GM12878 (cell line): ENCODE data around the gene DMRTC2. TPM values are rescaled to one million over a fixed set of nuclear protein-coding genes. Genes with fewer than 3 reads are reported as not detected.

Experiments
- ATAC-seq: fragments of 200-7000 bp; cut with Tn5 transposase; 3 replicates; pipeline ENCODE4 v1.9.1; 2020; ENCODE audit warnings: mild to moderate bottlenecking, moderate library complexity
- BruUV-seq: library from RNA; stranded (reverse); fragments of 400-500 nt; replicated peaks from 2 replicates; lab custom pipeline; 2021; lab: Mats Ljungman, UMichigan
- CTCF ChIA-PET: fragments of 300-600 bp; sonication (Branson Sonifier 250); formaldehyde crosslinking; extraction: SDS; loops from one replicate; lab custom pipeline; 2021; ENCODE audit warnings: inconsistent platforms; lab: Yijun Ruan, JAX
- POLR2A ChIA-PET: fragments of 350-600 bp; formaldehyde crosslinking; extraction: SDS; loops from one replicate; lab custom pipeline; 2021; ENCODE audit warnings: inconsistent platforms; lab: Charles Lee
- RAD21 ChIA-PET: fragments of 300-600 bp; sonication (Branson Sonifier 250); formaldehyde crosslinking; loops from one replicate; lab custom pipeline; 2023; ENCODE audit warnings: antibody characterized with exemption; ENCODE audit not compliant: unreplicated experiment; lab: Charles Lee
- SMC1A ChIA-PET: fragments of 300-600 bp; sonication (Branson Sonifier 250); formaldehyde crosslinking; loops from one replicate; lab custom pipeline; 2023; ENCODE audit not compliant: unreplicated experiment, uncharacterized antibody; lab: Charles Lee
- DNase-seq: peaks from one replicate; pipeline ENCODE4 v3.0.0-alpha.2; 2011; ENCODE audit warnings: low read depth, low spot score
- FAIRE-seq: peaks from 3 replicates; lab custom pipeline; 2011; peaks lifted over from hg19 to GRCh38; lab: Jason Lieb, UNC
- H2AFZ ChIP-seq: 2 replicates; pipeline ENCODE4 v1.6.0; 2011; ENCODE audit warnings: low read depth, low read length, control low read depth; ENCODE audit not compliant: control insufficient read depth
- H3K27ac ChIP-seq: 2 replicates; pipeline ENCODE4 v1.5.1; 2011; ENCODE audit warnings: control low read depth; ENCODE audit not compliant: control insufficient read depth, insufficient read depth
- H3K27me3 ChIP-seq, 2 experiments: replicated peaks in 1 of 2; 2 replicates each; pipeline versions ENCODE4 v1.6.0 to v1.6.1; 2011; ENCODE audit warnings: low read length in 1 of 2; ENCODE audit not compliant: control insufficient read depth in 2 of 2, insufficient read depth in 2 of 2
- H3K36me3 ChIP-seq, 2 experiments: 2 replicates each; pipeline ENCODE4 v1.5.1; 2011; ENCODE audit warnings: low read length in 1 of 2; ENCODE audit not compliant: control insufficient read depth in 2 of 2, insufficient read depth in 2 of 2
- H3K4me1 ChIP-seq: 2 replicates; pipeline ENCODE4 v1.6.1; 2011; ENCODE audit warnings: mild to moderate bottlenecking, low read length, moderate library complexity, mixed read lengths; ENCODE audit not compliant: control insufficient read depth, insufficient read depth
- H3K4me2 ChIP-seq: 2 replicates; pipeline ENCODE4 v1.6.0; 2011; ENCODE audit warnings: control low read depth; ENCODE audit not compliant: control insufficient read depth, insufficient read depth
- H3K4me3 ChIP-seq: fragments of 200-600 bp; sonication (generic); 2 replicates; pipeline ENCODE4 v1.5.1; 2016
- H3K79me2 ChIP-seq: 2 replicates; pipeline ENCODE4 v1.6.0; 2011; ENCODE audit warnings: low read length; ENCODE audit not compliant: control insufficient read depth, insufficient read depth
- H3K9ac ChIP-seq: 2 replicates; pipeline ENCODE4 v1.8.0; 2011; ENCODE audit warnings: low read length, control low read depth, mixed read lengths; ENCODE audit not compliant: control insufficient read depth, insufficient read depth
- H3K9me3 ChIP-seq: replicated peaks from 3 replicates; pipeline ENCODE4 v1.5.1; 2011; ENCODE audit warnings: mild to moderate bottlenecking, low read length; ENCODE audit not compliant: control insufficient read depth, insufficient read depth
- H4K20me1 ChIP-seq: 2 replicates; pipeline ENCODE4 v1.6.0; 2011; ENCODE audit not compliant: control insufficient read depth, insufficient read depth
- ASH2L ChIP-seq: fragments of 300-600, 200-600 bp; sonication (generic); IDR thresholded peaks from 2 replicates; pipeline ENCODE4 v1.6.1; 2017; ENCODE audit warnings: low read depth, mild to moderate bottlenecking, borderline replicate concordance
- ATF7 ChIP-seq: fragments of 450-650 bp; IDR thresholded peaks from 2 replicates; pipeline ENCODE4 v1.6.1; 2016; ENCODE audit warnings: low read depth, mild to moderate bottlenecking
- CREB1 ChIP-seq: IDR thresholded peaks from 2 replicates; pipeline ENCODE4 v1.6.1; 2012; ENCODE audit warnings: low read depth, mild to moderate bottlenecking, inconsistent platforms
- ETV6 ChIP-seq, 2 experiments: fragments of 450-650 bp in 1 of 2; IDR thresholded peaks in 1 of 2; conservative IDR thresholded peaks in 1 of 2; 2 replicates each; pipeline ENCODE4 v1.6.1; 2014; ENCODE audit warnings: antibody characterized with exemption in 1 of 2, borderline replicate concordance in 1 of 2, low read depth in 1 of 2, mild to moderate bottlenecking in 1 of 2, moderate library complexity in 1 of 2
- HDAC6 ChIP-seq: fragments of 200-600 bp; sonication (generic); IDR thresholded peaks from one replicate; pipeline ENCODE4 v1.8.0; 2017; ENCODE audit warnings: antibody characterized with exemption; ENCODE audit not compliant: unreplicated experiment
- LARP7 ChIP-seq: fragments of 450-650 bp; IDR thresholded peaks from 2 replicates; pipeline ENCODE4 v1.6.1; 2017; ENCODE audit warnings: mild to moderate bottlenecking
- NBN ChIP-seq: fragments of 450-650 bp; IDR thresholded peaks from 2 replicates; pipeline ENCODE4 v1.6.1; 2016
- NFIC ChIP-seq: IDR thresholded peaks from 2 replicates; pipeline ENCODE4 v1.6.1; 2012; ENCODE audit warnings: low read depth, mild to moderate bottlenecking, inconsistent platforms, low read length, moderate library complexity
- SIN3A ChIP-seq: IDR thresholded peaks from 2 replicates; pipeline ENCODE4 v1.6.1; 2012; ENCODE audit warnings: low read depth, low read length, improper control_type of control experiment
- TARDBP ChIP-seq: IDR thresholded peaks from 2 replicates; pipeline ENCODE4 v1.6.1; 2016; ENCODE audit warnings: borderline replicate concordance
- ZBED1 ChIP-seq: IDR thresholded peaks from 2 replicates; pipeline ENCODE4 v1.6.1; 2016; ENCODE audit warnings: borderline replicate concordance
- ZNF217 ChIP-seq: fragments of 450-650 bp; IDR thresholded peaks from 2 replicates; pipeline ENCODE4 v1.6.1; 2017; ENCODE audit warnings: antibody characterized with exemption, mild to moderate bottlenecking
- WGBS: methylation state at CpG from one replicate; pipeline ENCODE4 v1.1.6; 2016; ENCODE audit warnings: low lambda C conversion rate; ENCODE audit not compliant: insufficient replicate concordance, insufficient coverage; ENCODE audit errors: missing lambda C conversion rate; 5-methylcytosine and 5-hydroxymethylcytosine counted together
- in situ Hi-C: fragments of 300-500 bp; cut with MboI; formaldehyde crosslinking; loops from 9 replicates; pipeline ENCODE4 v1.14.3; 2018; ENCODE audit warnings: mixed read lengths
- intact Hi-C: fragments of 100-400 bp; cut with micrococcal nuclease; formaldehyde crosslinking; loops from one replicate; pipeline ENCODE4 v1.14.2; 2022; ENCODE audit not compliant: unreplicated experiment
- polyA plus RNA-seq, 11 experiments: library from polyadenylated mRNA; depleted of rRNA in 4 of 11; unstranded in 6 of 11; stranded (reverse) in 5 of 11; fragments of >200 nt; fragmentation: Nextera tagmentation in 4 of 11; fragmentation: Illumina TruSeq in 1 of 11; extraction: Ambion mirVana in 4 of 11; extraction: Trizol in 1 of 11; gene quantifications; 1 replicate in 1 of 11; 2 replicates in 10 of 11; pipeline versions ENCODE4 v1.2.1 to v1.2.3, GENCODE V29; 2011 to 2016; ENCODE audit warnings: inconsistent platforms in 2 of 11, missing spikeins in 2 of 11, low read depth in 1 of 11
- total RNA-seq, 4 experiments: library from RNA; depleted of rRNA in 3 of 4; stranded (reverse); fragments of >200 nt in 3 of 4; fragmentation: Illumina TruSeq in 1 of 4; extraction: Trizol in 1 of 4; gene quantifications; 2 replicates each; pipeline versions ENCODE4 v1.2.1 to v1.2.3, GENCODE V29; 2013 to 2021
- TF ChIP-seq, protein P1 (sequence below): fragments of 450-650 bp; IDR thresholded peaks from 2 replicates; pipeline ENCODE4 v1.6.1; 2017; ENCODE audit warnings: antibody characterized with exemption, mild to moderate bottlenecking, moderate library complexity
- TF ChIP-seq, protein P2 (sequence below): fragments of 450-650 bp; IDR thresholded peaks from 2 replicates; pipeline ENCODE4 v1.6.1; 2017; ENCODE audit warnings: mild to moderate bottlenecking, low read depth, inconsistent platforms; ENCODE audit not compliant: poor library complexity, severe bottlenecking
- TF ChIP-seq, protein P3 (sequence below): fragments of 450-650 bp; IDR thresholded peaks from 2 replicates; pipeline ENCODE4 v1.6.1; 2014; ENCODE audit warnings: mild to moderate bottlenecking

The DMRTC2 gene
- total and polyA plus RNA-seq, 10 of the 15 experiments (the other 5 are each of a cell fraction or from before 2014, with no cell fraction given) = not detected

DNA sequence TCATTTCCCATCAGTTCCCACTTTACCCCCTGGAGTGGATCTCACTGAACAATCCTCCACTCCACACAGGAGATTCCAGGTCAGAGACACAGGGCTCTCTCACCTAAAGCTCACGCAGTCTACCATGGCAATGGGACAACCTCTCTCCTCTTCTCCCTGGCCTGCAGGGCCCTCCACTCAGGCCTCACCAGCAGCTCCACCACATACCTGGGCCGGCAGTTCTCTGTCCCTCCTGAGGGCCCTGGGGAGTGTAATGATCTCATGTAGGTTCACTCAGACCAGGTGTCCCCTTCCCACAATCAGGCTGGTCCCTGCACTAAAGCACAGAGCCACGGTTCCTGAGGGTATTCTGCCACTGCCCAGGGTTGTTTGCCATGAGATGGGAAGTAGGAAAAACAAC, 32.9 kb upstream of the DMRTC2 start:
- DNase-seq = no peak
- peaks cover 5% of the 10 kb centered on the region for H3K4me1 ChIP-seq
- no TSS peak for BruUV-seq
- ChIA-PET RAD21 (no interaction called here), CTCF (interaction anchor here (1.3 to 4.0 kb wide), 3 partner anchors 9 to 105 kb away, joined by 3 to 17 read pairs (median 5); no protein-coding TSS in a partner anchor), POLR2A (interaction anchor here (0.7 kb wide), 1 partner anchor 34 kb away, joined by 3 read pairs; no protein-coding TSS in a partner anchor), SMC1A (interaction anchor here (0.6 to 1.6 kb wide), 3 partner anchors 17 to 60 kb away, joined by 3 to 11 read pairs (median 3); no protein-coding TSS in a partner anchor)
- no peaks in the 10 kb centered on the region for H3K9me3 ChIP-seq
- H3K27ac ChIP-seq = no peak overlapping the region
- H3K36me3 ChIP-seq = no peaks in the 10 kb centered on the region
- in situ Hi-C loops (no loop called here), intact Hi-C loops (no loop called here)
- no peaks in the 10 kb centered on the region; a peak in 1 of 4 replicates for H3K27me3 ChIP-seq
- WGBS = 10% methylated on average over 3 of the region's 3 CpGs
- no peak overlapping the region for H3K4me2 ChIP-seq
- no peak overlapping the region for H3K9ac ChIP-seq
- no peaks in the 10 kb centered on the region for H3K79me2 ChIP-seq
- no peak overlapping the region for H3K4me3 ChIP-seq
- ATAC-seq = no peak; the same call in 2 of the 3 replicates
- H2AFZ ChIP-seq = no peak overlapping the region
- no peaks in the 10 kb centered on the region; the same call in 1 of the 2 replicates for H4K20me1 ChIP-seq
- no peak for FAIRE-seq
- TF ChIP-seq CREB1 = no peak
- no peak for TF ChIP-seq NFIC
- no peak for TF ChIP-seq ETV6 (conservative IDR thresholded peaks at IDR 0.05 in 1 of 2, IDR thresholded peaks at IDR 0.05 in 1 of 2; ENCODE audit: borderline replicate concordance in 1 of 2, low read depth in 1 of 2)
- no peak for TF ChIP-seq NBN
- TF ChIP-seq, protein P1, sequence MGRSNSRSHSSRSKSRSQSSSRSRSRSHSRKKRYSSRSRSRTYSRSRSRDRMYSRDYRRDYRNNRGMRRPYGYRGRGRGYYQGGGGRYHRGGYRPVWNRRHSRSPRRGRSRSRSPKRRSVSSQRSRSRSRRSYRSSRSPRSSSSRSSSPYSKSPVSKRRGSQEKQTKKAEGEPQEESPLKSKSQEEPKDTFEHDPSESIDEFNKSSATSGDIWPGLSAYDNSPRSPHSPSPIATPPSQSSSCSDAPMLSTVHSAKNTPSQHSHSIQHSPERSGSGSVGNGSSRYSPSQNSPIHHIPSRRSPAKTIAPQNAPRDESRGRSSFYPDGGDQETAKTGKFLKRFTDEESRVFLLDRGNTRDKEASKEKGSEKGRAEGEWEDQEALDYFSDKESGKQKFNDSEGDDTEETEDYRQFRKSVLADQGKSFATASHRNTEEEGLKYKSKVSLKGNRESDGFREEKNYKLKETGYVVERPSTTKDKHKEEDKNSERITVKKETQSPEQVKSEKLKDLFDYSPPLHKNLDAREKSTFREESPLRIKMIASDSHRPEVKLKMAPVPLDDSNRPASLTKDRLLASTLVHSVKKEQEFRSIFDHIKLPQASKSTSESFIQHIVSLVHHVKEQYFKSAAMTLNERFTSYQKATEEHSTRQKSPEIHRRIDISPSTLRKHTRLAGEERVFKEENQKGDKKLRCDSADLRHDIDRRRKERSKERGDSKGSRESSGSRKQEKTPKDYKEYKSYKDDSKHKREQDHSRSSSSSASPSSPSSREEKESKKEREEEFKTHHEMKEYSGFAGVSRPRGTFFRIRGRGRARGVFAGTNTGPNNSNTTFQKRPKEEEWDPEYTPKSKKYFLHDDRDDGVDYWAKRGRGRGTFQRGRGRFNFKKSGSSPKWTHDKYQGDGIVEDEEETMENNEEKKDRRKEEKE = no peak
- TF ChIP-seq ASH2L = no peak
- TF ChIP-seq SIN3A = no peak
- no peak for TF ChIP-seq ATF7
- no peak for TF ChIP-seq LARP7
- no peak for TF ChIP-seq HDAC6
- TF ChIP-seq, protein P2, sequence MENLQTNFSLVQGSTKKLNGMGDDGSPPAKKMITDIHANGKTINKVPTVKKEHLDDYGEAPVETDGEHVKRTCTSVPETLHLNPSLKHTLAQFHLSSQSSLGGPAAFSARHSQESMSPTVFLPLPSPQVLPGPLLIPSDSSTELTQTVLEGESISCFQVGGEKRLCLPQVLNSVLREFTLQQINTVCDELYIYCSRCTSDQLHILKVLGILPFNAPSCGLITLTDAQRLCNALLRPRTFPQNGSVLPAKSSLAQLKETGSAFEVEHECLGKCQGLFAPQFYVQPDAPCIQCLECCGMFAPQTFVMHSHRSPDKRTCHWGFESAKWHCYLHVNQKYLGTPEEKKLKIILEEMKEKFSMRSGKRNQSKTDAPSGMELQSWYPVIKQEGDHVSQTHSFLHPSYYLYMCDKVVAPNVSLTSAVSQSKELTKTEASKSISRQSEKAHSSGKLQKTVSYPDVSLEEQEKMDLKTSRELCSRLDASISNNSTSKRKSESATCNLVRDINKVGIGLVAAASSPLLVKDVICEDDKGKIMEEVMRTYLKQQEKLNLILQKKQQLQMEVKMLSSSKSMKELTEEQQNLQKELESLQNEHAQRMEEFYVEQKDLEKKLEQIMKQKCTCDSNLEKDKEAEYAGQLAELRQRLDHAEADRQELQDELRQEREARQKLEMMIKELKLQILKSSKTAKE = no peak
- TF ChIP-seq, protein P3, sequence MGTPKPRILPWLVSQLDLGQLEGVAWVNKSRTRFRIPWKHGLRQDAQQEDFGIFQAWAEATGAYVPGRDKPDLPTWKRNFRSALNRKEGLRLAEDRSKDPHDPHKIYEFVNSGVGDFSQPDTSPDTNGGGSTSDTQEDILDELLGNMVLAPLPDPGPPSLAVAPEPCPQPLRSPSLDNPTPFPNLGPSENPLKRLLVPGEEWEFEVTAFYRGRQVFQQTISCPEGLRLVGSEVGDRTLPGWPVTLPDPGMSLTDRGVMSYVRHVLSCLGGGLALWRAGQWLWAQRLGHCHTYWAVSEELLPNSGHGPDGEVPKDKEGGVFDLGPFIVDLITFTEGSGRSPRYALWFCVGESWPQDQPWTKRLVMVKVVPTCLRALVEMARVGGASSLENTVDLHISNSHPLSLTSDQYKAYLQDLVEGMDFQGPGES = no peak
- TF ChIP-seq TARDBP = no peak
- TF ChIP-seq ZBED1 = no peak
- no peak for TF ChIP-seq ZNF217
